ENCODE results near the gene KCNQ2.

DNA sequence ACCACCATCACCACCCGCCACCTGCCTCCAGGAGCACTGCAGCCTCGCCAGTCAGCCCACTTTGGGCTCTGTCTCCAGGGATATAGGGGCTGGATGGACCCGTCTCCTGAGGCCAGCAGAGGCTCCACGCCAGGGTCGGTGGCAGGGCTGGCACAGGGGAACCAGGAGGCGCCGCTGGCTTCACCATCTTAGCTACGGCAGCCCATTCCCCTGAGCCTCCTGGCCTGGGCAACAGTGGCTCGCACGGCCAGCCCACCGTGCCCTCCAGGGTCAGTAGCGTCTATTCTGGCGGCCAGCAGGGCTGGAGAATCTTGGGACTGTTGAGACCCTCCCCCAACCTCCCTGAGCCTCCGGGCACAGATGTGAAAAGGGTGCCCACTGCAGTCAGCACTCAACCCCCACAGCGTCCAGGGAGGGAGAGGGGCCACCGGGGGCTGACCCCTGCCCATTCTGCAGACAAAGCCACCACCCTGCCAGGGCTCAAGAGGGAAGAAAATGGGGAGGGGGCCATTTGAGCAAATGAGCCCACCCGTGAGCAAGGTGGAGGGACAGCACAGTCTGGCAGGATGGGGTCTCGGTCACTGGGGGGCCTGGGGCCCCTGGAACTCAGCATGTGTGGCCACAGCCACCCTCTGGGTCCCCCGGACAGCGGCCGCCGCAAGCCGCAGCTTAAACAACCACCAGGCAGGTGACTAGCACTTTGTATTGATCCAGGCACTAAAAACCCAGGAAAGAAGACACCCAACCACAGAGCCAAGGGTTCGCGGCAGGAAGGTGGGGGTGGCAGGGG is 28.7 kb downstream of the KCNQ2 start:
- TF ChIP-seq POLR2AphosphoS5 (IDR thresholded peaks at IDR 0.05; ENCODE audit: borderline replicate concordance, low read depth, low read length) (no peak), EZH2 (IDR thresholded peaks at IDR 0.05) (no peak), FOXP2 (optimal IDR thresholded peaks at IDR 0.05; ENCODE audit: control extremely low read depth, extremely low read length, insufficient read depth) (no peak)
